GM03348 (cell line): Measurements from ENCODE around the gene IPMK.
A peak's percentile ranks its signal among the peaks of the same experiment; 100 is the strongest.
"Not testable (repeated sequence)": the region's sequence is repeated elsewhere in the genome, so short reads cannot be mapped to it uniquely, and the experiment has no call there.

Experiments
- DNase-seq: peaks from one replicate; pipeline ENCODE4 v3.0.0; 2012; ENCODE audit warnings: low spot score

IPMK gene

DNA sequence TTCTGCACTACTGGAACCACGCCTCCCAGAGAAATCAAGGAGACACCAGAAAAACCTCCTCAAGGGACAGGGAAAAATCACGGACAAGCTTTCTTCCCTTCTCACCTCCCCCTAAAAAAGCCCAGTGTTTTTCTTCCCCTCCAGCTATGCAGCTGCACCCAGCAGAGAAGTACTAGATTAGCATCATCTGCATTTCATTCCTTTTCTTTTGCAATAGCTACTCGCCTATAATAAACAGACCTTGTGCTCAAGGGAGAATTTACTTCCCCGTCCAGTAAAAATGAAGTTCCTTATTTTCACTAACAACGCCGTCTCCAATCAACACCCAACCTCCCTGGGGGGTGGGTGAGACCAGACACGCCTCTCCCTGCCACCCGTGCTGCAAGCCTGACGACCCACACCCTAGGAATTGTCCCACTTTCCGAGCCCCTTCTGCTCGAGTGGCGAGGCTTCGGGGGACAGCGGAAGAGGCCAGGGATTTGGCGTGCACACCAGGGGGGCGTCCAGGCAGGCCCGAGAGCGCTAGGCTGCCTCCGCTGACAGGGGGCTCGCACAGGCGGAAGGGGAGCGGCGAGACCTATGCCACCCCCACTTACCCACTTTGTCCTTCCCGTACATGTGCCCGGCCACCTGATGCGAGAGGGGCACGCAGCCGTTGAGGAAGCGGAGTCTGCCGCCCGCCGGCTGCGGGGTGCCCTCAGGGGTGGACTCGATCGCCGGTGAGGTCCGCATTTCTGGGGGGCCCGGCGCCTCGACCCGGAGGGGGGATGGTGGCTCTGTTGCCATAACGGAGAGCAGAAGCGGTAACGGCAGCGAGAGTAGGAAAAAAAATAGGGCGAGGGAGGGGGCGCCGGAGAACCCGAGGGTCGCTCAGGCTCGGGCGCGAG is 625 bp downstream of the IPMK start:
- peak; percentile 48 for DNase-seq

DNA sequence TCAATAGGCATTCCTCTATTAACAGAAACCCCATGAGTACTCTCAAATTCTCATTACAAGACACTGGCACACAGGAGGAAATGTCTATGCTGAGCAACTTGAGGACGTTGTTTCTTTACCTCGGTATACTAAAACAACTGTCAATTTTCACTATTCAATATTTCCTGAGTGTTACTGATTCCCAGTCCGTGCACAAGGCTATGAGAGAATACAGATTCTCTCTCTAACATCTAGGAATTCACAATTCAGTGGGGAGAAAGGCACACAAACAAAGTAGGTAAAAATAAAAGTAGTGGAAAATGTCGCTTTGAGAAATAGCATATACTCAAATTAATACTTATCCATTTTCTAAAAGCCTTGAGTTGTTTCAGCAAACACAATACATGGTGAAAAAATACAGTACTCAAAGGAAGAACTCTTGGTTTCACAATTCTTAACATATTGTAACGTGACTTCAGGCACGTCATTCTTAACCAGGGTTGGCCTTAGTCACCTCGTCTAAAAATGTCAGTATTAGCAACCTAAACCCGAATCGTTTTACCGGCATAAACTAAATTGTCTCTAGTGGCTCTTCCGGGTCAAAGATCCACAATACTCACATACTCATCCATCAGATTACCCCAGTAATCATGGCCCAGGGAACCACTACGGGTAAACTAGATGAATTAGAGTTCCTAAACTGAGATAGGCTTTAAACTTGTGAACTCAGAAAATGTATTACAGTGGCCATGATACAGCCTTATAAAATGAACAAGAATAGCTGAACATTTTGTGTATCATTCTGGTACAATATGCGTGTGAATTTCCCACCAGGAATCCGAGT is 1.5 kb downstream of the IPMK start:
- peak; percentile 34 for DNase-seq

DNA sequence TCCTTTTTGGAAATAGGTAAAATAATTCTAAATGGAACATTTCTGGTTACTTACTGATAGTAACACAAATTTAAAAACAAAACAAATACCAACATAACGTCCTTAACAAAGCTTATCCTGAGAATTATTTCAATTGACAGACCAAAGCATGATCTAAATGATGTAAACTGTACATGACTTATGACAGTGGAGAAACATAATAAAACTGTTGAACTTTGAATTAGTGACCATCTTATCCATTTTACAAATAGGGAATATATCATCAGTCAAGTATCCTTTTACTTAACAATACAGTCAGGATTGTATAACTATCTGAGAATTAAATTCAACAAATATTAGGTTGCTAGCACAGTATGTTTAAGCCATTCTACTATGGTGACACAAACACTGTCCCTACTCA is 2.4 kb downstream of the IPMK start:
- DNase-seq, result no peak

DNA sequence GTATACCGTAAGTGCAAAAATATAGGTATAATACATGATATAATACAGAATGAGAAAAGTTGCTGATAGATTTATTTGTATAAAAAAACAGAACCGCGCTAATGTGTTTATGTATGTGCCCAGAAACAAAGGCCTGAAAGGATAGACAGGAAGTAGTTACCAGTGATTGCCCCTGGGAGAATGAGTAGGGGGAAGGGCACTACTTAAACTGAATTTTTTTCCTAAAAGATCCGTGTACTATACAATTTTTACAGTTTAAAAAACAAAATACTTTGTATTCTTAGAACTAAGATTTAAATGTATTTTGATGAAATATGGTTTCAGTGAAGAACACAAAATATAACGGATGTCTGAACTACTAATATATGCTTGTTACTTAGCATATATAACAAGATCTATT is 2.9 kb downstream of the IPMK start:
- DNase-seq, result no peak

DNA sequence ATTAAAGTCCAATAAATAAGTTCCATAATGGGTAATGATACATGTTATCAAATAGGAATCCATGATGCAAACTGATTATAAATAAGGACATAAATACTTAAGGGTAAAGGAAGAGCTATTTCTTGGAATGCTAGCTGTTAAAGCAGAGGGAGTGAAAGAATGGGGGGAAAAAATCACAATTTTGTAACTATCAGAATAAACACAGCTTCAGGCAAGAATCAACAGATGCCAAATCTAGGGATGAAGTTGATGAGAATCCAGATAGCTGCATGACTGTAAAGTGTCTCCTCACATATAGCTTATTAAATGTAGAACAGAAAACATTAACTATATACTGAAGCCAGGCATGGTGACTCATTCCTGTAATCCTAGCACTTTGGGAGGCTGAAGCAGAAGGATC is 4.9 kb downstream of the IPMK start:
- DNase-seq, result no peak

DNA sequence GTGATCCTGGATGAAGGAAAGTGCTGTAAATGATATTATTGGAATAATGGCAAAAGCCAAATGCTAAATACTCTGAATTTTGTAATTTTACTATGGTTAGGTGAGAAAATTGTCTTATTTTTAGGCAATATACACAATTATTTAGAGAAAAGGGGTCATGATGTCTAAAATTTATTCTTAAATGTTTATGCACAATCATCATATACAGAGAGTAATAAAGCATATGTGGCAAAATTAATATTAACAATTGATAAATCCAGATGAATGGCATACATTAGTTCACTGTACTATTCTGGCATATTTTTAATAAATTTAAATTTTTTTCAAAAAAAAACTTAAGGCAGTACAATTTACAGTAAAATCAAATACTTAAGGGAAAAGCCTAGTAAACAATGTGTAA is 7.4 kb downstream of the IPMK start:
- no peak for DNase-seq

DNA sequence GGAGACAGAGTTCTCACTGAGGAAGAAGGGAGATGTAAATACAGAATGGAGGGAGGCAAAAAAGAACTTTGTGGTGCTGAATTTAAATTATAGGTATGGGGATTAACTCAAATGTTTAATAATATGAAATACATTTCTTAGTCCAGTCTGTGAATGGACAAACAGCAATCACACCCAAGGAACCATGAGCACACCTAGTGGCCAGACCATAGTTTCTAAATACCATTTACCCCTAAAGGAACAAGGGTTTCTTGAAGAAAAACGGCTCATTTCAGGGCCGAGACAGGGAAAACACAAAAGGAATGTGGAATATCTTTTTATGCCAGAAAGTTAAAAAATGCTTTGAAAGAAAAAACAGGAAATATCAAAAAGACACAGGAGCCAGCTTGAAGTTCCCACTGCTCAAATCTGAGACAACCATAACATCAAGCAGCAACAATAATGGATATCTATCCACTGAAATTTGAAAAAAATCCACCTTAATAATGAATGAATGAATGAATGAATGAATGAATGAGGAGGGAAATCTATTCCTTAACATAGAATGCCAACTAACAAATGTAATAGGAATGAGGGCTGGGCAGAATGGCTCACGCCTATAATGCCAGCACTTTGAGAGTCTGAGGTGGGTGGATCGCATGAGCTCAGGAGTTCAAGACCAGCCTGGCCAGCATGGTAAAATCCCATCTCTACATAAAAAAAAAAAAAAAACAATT is 8.6 kb downstream of the IPMK start:
- DNase-seq, result no peak

DNA sequence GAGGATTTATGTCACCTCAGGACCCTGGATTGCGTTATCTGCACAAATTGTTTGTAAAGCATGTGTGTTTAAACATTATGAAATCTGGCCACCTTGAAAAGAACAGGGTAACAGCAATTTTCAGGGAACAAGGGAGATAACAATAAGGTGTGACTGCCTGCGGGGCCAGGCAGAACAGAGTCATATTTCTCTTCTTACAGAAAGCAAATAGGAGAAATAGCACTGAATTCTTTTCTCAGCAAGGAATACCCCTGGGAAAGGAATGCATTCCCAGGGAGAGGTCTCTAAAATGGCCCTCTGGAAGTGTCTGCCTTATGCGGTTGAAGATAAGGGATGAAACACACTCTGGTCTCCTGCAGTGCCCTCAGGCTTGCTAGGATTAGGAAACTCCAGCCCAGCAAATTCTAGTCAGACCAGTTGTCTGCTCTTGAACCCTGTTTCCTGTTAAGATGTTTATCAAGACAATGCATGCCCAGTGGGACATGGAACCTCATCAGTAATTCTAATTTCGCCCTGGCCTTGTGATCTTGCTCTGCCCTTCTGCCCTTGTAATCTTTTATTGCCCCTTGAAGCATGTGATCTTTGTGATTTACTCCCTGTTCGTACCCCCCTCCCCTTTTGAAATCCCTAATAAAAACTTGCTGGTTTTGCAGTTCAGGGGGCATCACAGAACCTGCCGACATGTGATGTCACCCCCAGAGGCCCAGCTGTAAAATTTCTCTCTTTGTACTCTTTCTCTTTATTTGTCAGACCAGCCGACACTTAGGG is 11.5 kb downstream of the IPMK start:
- not testable (repeated sequence) for DNase-seq

DNA sequence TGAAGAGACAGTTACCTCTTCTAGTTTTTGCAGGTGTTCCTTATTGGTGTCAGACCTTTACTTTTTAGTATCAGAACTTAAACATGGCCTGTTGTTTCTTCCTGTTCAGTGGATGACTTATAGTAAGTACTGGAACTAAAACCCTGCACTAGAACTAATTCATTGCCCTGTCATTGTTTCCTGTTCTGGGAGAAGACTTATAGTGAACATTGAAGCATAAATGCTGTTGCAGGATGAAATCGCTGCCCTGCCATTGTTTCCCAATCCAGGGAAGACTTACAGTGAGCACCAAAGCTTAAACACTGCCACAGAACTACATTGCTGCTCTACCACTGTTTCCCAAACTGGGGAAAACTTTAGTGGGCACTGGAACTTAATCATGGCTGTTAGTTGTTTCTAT is 13.1 kb downstream of the IPMK start:
- DNase-seq, result no peak

DNA sequence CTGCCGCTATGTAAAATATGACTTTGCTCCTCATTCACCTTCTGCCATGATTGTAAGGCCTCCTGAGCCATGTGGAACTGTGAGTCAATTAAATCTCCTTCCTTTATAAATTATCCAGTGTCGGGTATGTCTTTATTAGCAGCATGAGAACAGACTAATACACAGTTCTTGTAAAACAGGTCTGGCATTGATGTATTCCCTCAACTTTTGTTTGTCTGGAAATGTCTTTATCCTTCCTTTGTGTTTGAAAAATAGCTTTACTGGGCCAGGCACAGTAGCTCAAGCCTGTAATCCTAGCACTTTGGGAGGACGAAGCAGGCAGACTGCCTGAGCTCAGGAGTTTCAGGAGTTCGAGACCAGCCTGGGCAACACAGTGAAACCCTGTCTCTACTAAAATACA is 14.5 kb downstream of the IPMK start:
- DNase-seq, result no peak

DNA sequence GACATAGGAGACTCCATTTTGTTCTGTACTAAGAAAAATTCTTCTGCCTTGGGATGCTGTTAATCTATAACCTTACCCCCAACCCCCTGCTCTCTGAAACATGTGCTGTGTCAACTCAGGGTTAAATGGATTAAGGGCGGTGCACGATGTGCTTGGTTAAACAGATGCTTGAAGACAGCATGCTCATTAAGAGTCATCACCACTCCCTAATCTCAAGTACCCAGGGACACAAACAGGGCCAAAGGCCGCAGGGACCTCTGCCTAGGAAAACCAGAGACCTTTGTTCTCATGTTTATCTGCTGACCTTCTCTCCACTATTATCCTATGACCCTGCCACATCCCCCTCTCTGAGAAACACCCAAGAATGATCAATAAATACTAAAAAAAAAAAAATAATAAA is 23.0 kb downstream of the IPMK start:
- DNase-seq, result not testable (repeated sequence)

DNA sequence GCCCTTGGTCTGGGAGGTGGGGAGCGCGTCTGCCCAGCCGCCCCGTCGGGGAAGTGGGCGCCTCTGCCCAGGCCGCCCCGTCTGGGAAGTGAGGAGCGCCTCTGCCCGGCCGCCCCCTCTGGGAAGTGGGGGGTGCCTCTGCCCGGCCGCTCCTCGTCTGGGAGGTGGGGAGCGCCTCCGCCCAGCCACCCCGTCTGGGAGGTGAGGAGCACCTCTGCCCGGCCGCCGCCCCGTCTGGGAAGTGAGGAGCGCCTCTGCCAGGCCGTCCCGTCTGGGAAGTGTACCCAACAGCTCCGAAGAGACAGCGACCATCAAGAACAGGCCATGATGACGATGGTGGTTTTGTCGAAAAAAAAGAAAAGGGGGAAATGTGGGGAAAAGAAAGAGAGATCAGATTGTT is 23.5 kb downstream of the IPMK start:
- DNase-seq, result not testable (repeated sequence)

DNA sequence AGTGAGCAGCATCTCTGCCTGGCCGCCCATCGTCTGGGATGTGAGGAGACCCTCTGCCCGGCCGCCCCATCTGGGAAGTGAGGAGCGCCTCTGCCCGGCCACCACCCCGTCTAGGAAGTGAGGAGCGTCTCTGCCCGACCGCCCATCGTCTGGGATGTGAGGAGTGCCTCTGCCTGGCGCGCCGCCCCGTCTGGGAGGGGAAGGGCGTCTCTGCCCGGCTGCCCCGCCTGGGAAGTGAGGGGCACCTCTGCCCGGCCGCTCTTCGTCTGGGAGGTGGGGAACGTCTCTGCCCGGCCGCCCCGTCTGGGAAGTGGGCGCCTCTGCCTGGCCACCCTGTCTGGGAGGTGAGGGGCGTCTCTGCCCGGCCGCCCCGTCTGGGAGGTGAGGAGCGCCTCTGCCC is 23.9 kb downstream of the IPMK start:
- not testable (repeated sequence) for DNase-seq

DNA sequence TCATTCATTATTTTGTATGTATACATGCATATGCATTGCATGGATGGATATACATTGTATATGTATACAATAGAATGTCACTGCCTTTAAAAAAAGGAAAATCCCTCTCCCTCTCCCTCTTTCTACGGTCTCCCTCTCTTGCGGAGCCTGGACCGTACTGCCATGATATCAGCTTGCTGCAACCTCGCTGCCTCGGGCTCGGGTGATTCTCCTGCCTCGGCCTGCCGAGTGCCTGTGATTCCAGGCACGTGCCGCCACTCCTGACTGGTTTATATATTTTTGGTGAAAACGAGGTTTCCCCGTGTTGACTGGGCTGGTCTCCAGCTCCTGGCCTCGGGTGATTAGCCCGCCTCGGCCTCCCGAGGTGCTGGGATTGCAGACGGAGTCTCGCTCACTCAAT is 24.4 kb downstream of the IPMK start:
- DNase-seq, result no peak

DNA sequence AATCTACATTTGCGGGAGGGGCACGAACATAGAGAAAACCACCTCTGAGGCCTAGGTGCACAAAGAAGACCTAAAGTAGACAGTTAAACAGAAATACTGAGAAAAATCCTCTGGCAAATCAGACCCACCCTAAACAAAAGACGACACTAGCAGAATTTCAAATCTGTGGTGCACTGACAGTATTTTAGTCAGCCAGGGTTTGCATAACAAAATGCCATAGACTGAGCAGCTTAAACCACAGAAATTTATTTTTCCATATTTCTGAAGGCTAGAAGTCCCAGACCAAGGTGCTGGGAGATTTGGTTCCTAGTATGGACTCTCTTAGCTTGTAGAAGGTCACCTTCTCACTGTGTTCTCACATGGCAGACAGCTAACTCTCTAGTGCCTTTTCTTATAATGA is 26.3 kb downstream of the IPMK start:
- DNase-seq, result peak; percentile 51

DNA sequence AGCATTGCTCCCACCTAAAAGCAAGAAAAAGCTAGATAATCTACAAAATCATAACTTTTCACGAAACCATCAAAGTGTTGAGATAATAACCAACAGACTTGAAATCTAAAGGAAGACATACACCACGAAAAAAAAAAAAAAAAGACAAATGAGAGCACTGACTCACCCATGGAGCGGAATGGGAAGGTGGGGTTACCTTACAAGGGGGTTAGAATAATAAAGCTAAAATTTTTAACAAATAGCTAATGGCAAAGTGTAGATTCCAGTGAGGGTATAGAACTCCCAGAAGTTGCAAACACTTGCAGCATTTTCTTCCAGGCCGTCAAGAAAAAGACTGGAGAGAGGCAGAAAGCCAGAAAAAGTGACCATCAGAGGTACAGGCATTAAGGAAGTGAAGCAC is 27.2 kb downstream of the IPMK start:
- DNase-seq, result no peak

DNA sequence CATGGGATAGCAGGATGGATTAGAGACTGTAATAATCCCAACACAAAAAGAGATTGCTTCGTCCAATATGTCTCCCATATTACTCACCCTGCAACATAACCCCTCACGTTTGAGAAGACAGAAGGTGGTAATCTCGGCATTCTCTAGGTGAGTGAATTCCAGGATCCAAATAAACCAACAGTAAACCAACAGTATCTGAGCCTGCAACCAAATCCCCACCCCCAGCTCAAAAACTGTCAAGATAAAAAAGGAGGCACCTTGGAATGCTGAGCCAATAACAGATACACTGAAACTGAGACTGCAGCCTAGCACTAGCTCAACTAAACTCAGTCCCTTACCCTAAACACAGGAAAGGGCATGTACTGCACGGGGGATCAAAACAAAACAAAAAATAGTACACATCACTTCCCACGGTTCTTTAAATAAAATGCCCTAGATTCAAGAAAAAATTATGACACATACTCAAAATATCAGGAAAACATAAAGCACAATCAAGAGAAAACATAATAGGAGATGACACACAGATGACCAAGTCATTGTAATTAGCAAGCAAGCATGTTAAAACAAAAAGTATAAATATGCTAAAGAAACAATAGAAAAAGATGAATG is 28.0 kb downstream of the IPMK start:
- DNase-seq, result no peak

DNA sequence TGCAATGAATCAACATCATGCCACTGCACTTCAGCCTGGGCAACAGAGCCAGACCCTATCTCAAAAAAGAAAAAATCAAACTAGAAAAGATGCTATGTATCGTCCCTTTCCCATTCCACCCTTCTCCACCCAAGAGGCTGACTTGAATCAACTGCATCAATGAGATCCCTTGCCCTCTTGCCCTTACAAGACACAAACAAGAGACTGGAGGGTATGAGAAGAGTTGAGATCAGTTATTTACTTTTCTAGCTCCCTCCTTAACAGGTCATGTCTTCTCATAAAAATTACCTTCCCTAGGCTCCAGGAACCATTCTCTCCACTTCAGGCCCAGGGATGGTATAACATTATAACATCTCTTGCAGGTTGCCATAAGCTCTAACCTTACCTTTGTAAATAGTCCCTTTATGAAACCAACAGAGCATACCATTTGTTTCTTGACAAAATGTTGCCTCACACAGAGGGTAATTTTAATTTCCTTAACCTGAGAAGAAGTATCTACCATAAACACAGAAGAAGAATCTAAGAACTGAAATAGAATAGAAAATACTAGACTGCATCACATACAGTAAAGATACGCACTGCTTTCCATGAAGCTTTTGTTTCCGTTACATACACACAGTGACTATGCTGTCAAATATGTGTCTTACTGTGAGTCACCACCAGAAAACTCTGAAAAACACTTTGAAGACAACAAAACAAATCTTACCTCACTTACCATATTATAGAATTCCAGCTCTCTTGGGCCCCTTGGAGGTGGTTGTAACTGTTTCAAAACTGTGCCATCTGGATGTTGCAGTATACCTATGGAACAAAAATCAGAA is 30.5 kb downstream of the IPMK start:
- DNase-seq, result peak; percentile 71

DNA sequence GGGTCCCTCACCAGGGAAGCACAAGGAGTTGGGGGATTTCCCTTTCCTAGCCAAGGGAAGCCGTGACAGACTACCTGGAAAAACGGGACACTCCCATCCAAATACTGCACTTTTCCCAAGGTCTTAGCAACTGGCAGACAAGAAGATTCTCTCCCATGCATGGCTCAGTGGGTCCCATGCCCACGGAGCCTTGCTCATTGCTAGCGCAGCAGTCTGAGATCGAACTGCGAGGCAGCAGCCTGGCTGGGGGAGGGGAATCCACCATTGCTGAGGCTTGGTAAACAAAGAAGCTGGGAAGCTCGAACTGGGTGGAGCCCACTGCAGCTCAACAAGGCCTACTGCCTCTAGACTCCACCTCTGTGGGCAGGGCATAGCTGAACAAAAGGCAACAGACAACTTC is 37.8 kb downstream of the IPMK start:
- not testable (repeated sequence) for DNase-seq

DNA sequence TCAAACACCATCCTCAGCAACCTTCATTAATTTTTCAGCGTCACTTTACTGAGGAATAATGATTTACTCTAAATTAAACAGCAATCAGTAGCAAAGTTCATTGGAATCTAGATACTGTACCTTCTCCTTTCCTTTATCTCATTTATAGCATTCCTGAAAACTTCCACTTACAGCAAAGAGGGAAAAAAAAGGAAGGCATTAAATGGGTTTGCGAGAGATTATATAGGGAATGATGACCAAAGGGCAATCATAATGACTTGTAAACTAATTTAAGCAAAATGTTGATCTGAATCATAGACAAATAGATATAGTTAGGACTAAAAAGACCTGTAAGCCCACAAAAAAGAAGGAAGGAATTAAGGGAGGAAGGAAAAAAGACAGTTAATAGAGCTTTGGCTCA is 42.0 kb downstream of the IPMK start:
- DNase-seq, result no peak
